Fibroblast of lung (primary cell): ENCODE measurements around the gene RAI1. TPM values are rescaled to one million over a fixed set of nuclear protein-coding genes. Genes with fewer than 3 reads are reported as not detected.

Source experiments
- DNase-seq, 2 donors: peaks; one replicate each; pipeline versions ENCODE4 v3.0.0 to v3.0.0-alpha.2; 2010; ENCODE audit warnings: low read depth in 2 of 2
- H2AFZ ChIP-seq: 2 replicates; pipeline ENCODE4 v1.5.1; 2012; ENCODE audit warnings: low read length, control low read depth, inconsistent platforms
- H3K27ac ChIP-seq: 2 replicates; pipeline ENCODE4 v1.5.1; 2011; ENCODE audit warnings: low read length, control low read depth; ENCODE audit not compliant: insufficient read depth
- H3K27me3 ChIP-seq: 2 replicates; pipeline ENCODE4 v1.5.1; 2011; ENCODE audit warnings: mild to moderate bottlenecking, low read length; ENCODE audit not compliant: control insufficient read depth, insufficient read depth
- H3K36me3 ChIP-seq: 2 replicates; pipeline ENCODE4 v1.5.1; 2011; ENCODE audit warnings: low read length; ENCODE audit not compliant: control insufficient read depth, insufficient read depth
- H3K4me1 ChIP-seq: 2 replicates; pipeline ENCODE4 v1.5.1; 2011; ENCODE audit warnings: low read length; ENCODE audit not compliant: control insufficient read depth, insufficient read depth; ENCODE audit errors: extremely low read depth
- H3K4me2 ChIP-seq: 2 replicates; pipeline ENCODE4 v1.5.1; 2011; ENCODE audit warnings: low read length, control low read depth; ENCODE audit not compliant: insufficient read depth; ENCODE audit errors: extremely low read depth
- H3K4me3 ChIP-seq, 4 experiments: fragments of 200-600 bp in 1 of 4; sonication (generic) in 1 of 4; replicated peaks in 1 of 4; 2 replicates each; pipeline ENCODE4 v1.5.1; 2011 to 2016; ENCODE audit warnings: low read length in 4 of 4, low read depth in 3 of 4, mild to moderate bottlenecking in 3 of 4, control low read depth in 2 of 4, inconsistent platforms in 1 of 4, mixed read lengths in 1 of 4; ENCODE audit not compliant: insufficient read depth in 1 of 4; ENCODE audit errors: control extremely low read depth in 1 of 4
- H3K79me2 ChIP-seq: 2 replicates; pipeline ENCODE4 v1.5.1; 2012; ENCODE audit warnings: mild to moderate bottlenecking, low read length, inconsistent platforms; ENCODE audit not compliant: control insufficient read depth, insufficient read depth
- H3K9ac ChIP-seq: 2 replicates; pipeline ENCODE4 v1.5.1; 2011; ENCODE audit warnings: mild to moderate bottlenecking, low read length, control low read depth; ENCODE audit not compliant: insufficient read depth
- H3K9me3 ChIP-seq: 2 replicates; pipeline ENCODE4 v1.5.1; 2012; ENCODE audit warnings: low read depth, low read length; ENCODE audit not compliant: control insufficient read depth, insufficient read depth
- H4K20me1 ChIP-seq: 2 replicates; pipeline ENCODE4 v1.5.1; 2011; ENCODE audit warnings: low read length; ENCODE audit not compliant: control insufficient read depth, insufficient read depth; ENCODE audit errors: extremely low read depth
- CTCF ChIP-seq, 2 donors: IDR thresholded peaks in 1 of 2; conservative IDR thresholded peaks in 1 of 2; 1 replicate in 1 of 2; 2 replicates in 1 of 2; pipeline ENCODE4 v1.5.1; 2011 to 2012; ENCODE audit warnings: low read length in 2 of 2, control low read depth in 1 of 2, inconsistent platforms in 1 of 2, low read depth in 1 of 2, mild to moderate bottlenecking in 1 of 2
- EZH2 ChIP-seq: IDR thresholded peaks from 2 replicates; pipeline ENCODE4 v1.5.1; 2012; ENCODE audit warnings: low read length, control low read depth, mild to moderate bottlenecking; ENCODE audit errors: missing control alignments
- polyA plus RNA-seq, 2 donors: library from polyadenylated mRNA; depleted of rRNA in 1 of 2; stranded (reverse) in 1 of 2; unstranded in 1 of 2; fragments of >200 nt; gene quantifications; 2 replicates each; pipeline ENCODE4 v1.2.1, GENCODE V29; 2011 to 2012; ENCODE audit warnings: missing spikeins in 1 of 2
- total RNA-seq: library from RNA; depleted of rRNA; stranded (reverse); fragments of >200 nt; gene quantifications from 2 replicates; pipeline ENCODE4 v1.2.1, GENCODE V29; 2014

Gene RAI1
- total and polyA plus RNA-seq, 2 donors (not counting 1 experiment from before 2014, with no cell fraction given): 2.1 to 6.6 TPM

- no peak overlapping the region for H3K27ac ChIP-seq
- peaks cover 4% of the 10 kb centered on the region for H3K36me3 ChIP-seq
- H3K27me3 ChIP-seq: no peaks in the 10 kb centered on the region
- no peak for DNase-seq
- no peak overlapping the region for H3K4me3 ChIP-seq
- H3K79me2 ChIP-seq: no peaks in the 10 kb centered on the region
- no peak for TF ChIP-seq EZH2
- TF ChIP-seq CTCF (conservative IDR thresholded peaks at IDR 0.05 in 1 of 2, IDR thresholded peaks at IDR 0.05 in 1 of 2; ENCODE audit: low read depth in 1 of 2, low read length in 2 of 2): no peak
- no peak overlapping the region for H2AFZ ChIP-seq
- H3K9ac ChIP-seq: no peak overlapping the region
- no peaks in the 10 kb centered on the region for H4K20me1 ChIP-seq
- no peaks in the 10 kb centered on the region for H3K9me3 ChIP-seq
- H3K4me1 ChIP-seq: peaks cover 22% of the 10 kb centered on the region
- no peak overlapping the region for H3K4me2 ChIP-seq
Observed at GRCh38 chr17:17846003-17846402, 164.7 kb downstream of the RAI1 start.

DNA sequence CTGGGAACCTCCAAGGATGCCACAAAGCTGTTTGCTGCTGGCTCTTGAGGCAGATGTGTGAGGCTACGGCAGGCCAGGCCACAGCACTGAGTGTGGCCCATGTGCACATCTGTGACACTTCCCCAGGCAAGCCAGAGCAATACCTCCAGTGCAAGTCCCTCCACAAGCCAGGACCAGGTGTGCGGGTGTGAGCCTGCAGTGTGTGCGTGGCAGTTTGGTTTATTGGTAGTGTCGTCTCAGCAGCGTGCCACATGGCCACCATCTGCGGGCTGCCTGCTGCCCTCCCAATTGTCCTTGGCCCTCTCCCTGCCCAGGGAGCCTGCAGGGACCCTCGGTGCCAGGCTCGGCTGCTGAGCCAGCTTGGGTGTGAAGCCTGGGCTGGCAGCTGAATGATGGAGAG, 165.4 kb downstream of the RAI1 start:
- Histone ChIP-seq H3K36me3 (peaks cover 4% of the 10 kb centered on the region), H3K79me2 (no peaks in the 10 kb centered on the region), H3K4me2 (no peak overlapping the region), H3K9ac (no peak overlapping the region), H3K9me3 (no peaks in the 10 kb centered on the region), H4K20me1 (no peaks in the 10 kb centered on the region), H3K4me3 (no peak overlapping the region), H2AFZ (no peak overlapping the region), H3K27ac (no peak overlapping the region), H3K27me3 (no peaks in the 10 kb centered on the region), H3K4me1 (peaks cover 17% of the 10 kb centered on the region)
- no peak for DNase-seq
- TF ChIP-seq CTCF (conservative IDR thresholded peaks at IDR 0.05 in 1 of 2, IDR thresholded peaks at IDR 0.05 in 1 of 2; ENCODE audit: low read depth in 1 of 2, low read length in 2 of 2) (no peak), EZH2 (no peak)

GRCh38 chr17:17847118-17847689, 165.9 kb downstream of the RAI1 start:
- Histone ChIP-seq H3K36me3 (peaks cover 4% of the 10 kb centered on the region), H3K4me1 (peaks cover 15% of the 10 kb centered on the region), H3K4me3 (no peak overlapping the region), H3K9ac (no peak overlapping the region), H4K20me1 (no peaks in the 10 kb centered on the region), H3K27ac (no peak overlapping the region), H3K79me2 (no peaks in the 10 kb centered on the region), H3K9me3 (no peaks in the 10 kb centered on the region), H3K4me2 (no peak overlapping the region), H3K27me3 (no peaks in the 10 kb centered on the region), H2AFZ (no peak overlapping the region)
- no peak for DNase-seq
- no peak for TF ChIP-seq EZH2
- no peak for TF ChIP-seq CTCF (conservative IDR thresholded peaks at IDR 0.05 in 1 of 2, IDR thresholded peaks at IDR 0.05 in 1 of 2; ENCODE audit: low read depth in 1 of 2, low read length in 2 of 2)
